GM19467 (cell line): ENCODE results near the gene TMEM14B.
"Not testable (repeated sequence)": the region's sequence is repeated elsewhere in the genome, so short reads cannot be mapped to it uniquely, and the experiment has no call there.

ENCODE experiments used
- ATAC-seq: cut with Tn5 transposase; IDR thresholded peaks from one replicate; pipeline ENCODE4 v1.9.1; 2021; ENCODE audit warnings: mild to moderate bottlenecking, moderate library complexity; ENCODE audit not compliant: unreplicated experiment

The TMEM14B gene

GRCh38 chr6:10745116-10745515, 2.5 kb upstream of the TMEM14B start:
- ATAC-seq, result no peak

GRCh38 chr6:10746915-10747250, 722 bp upstream of the TMEM14B start:
- ATAC-seq, result no peak

GRCh38 chr6:10749734-10750133, 2.1 kb downstream of the TMEM14B start:
- ATAC-seq, result no peak

GRCh38 chr6:10750568-10750967, 3.0 kb downstream of the TMEM14B start:
- not testable (repeated sequence) for ATAC-seq

GRCh38 chr6:10751757-10752156, 4.2 kb downstream of the TMEM14B start:
- not testable (repeated sequence) for ATAC-seq

- ATAC-seq, result no peak
These were observed 8.5 kb downstream of the TMEM14B start for GRCh38 chr6:10756085-10756484.

GRCh38 chr6:10759312-10759839, 11.8 kb downstream of the TMEM14B start:
- no peak for ATAC-seq

- no peak for ATAC-seq
These were observed 12.3 kb downstream of the TMEM14B start for GRCh38 chr6:10759884-10760329.

- no peak for ATAC-seq
These were observed 15.4 kb downstream of the TMEM14B start for GRCh38 chr6:10763006-10763405.

- ATAC-seq, result no peak
These were observed 21.8 kb downstream of the TMEM14B start for GRCh38 chr6:10769419-10769818.

GRCh38 chr6:10771371-10771894, 23.8 kb downstream of the TMEM14B start:
- ATAC-seq, result no peak

GRCh38 chr6:10778230-10778629, 30.6 kb downstream of the TMEM14B start:
- no peak for ATAC-seq

GRCh38 chr6:10779076-10779475, 31.5 kb downstream of the TMEM14B start:
- no peak for ATAC-seq

- no peak for ATAC-seq
These were observed 44.1 kb downstream of the TMEM14B start for GRCh38 chr6:10791673-10792072.

- ATAC-seq, result no peak
These were observed 44.5 kb downstream of the TMEM14B start for GRCh38 chr6:10792101-10792500.

- no peak for ATAC-seq
These were observed 45.4 kb downstream of the TMEM14B start for GRCh38 chr6:10793035-10793434.

GRCh38 chr6:10793695-10794094, 46.1 kb downstream of the TMEM14B start:
- ATAC-seq, result no peak

GRCh38 chr6:10794239-10794638, 46.6 kb downstream of the TMEM14B start:
- no peak for ATAC-seq

- ATAC-seq, result no peak
These were observed 53.2 kb downstream of the TMEM14B start for GRCh38 chr6:10800810-10801209.

GRCh38 chr6:10801224-10801848, 53.7 kb downstream of the TMEM14B start:
- peak; percentile 95 for ATAC-seq
